NAMALWA (cell line): Measurements from ENCODE around the gene TTI1.
"Not testable (repeated sequence)": the region's sequence is repeated elsewhere in the genome, so short reads cannot be mapped to it uniquely, and the experiment has no call there.

Source experiments
- DNase-seq: peaks from one replicate; pipeline ENCODE4 v3.0.0-alpha.2; 2015; ENCODE audit warnings: low spot score

Gene TTI1

GRCh38 chr20:37968841-37969401, 64.3 kb downstream of the TTI1 start:
- DNase-seq = no peak

- not testable (repeated sequence) for DNase-seq
These were observed 69.8 kb downstream of the TTI1 start for GRCh38 chr20:37963483-37963882.

- no peak for DNase-seq
These were observed 72.2 kb downstream of the TTI1 start for GRCh38 chr20:37961066-37961465.

- DNase-seq = no peak
These were observed 74.3 kb downstream of the TTI1 start for GRCh38 chr20:37958856-37959520.

- DNase-seq = no peak
These were observed 77.1 kb downstream of the TTI1 start for GRCh38 chr20:37956107-37956585.

GRCh38 chr20:37955511-37955910, 77.7 kb downstream of the TTI1 start:
- DNase-seq = no peak

GRCh38 chr20:37954626-37955025, 78.6 kb downstream of the TTI1 start:
- no peak for DNase-seq

GRCh38 chr20:37954190-37954589, 79.1 kb downstream of the TTI1 start:
- no peak for DNase-seq

- no peak for DNase-seq
These were observed 84.3 kb downstream of the TTI1 start for GRCh38 chr20:37948956-37949355.

GRCh38 chr20:37947943-37948342, 85.3 kb downstream of the TTI1 start:
- no peak for DNase-seq

- no peak for DNase-seq
These were observed 86.3 kb downstream of the TTI1 start for GRCh38 chr20:37946946-37947345.

GRCh38 chr20:37945091-37945547, 88.1 kb downstream of the TTI1 start:
- no peak for DNase-seq

GRCh38 chr20:37944456-37944981, 88.7 kb downstream of the TTI1 start:
- DNase-seq = no peak

GRCh38 chr20:37943501-37944455, 89.5 kb downstream of the TTI1 start:
- no peak for DNase-seq

- no peak for DNase-seq
These were observed 90.2 kb downstream of the TTI1 start for GRCh38 chr20:37943033-37943432.

- DNase-seq = no peak
These were observed 91.3 kb downstream of the TTI1 start for GRCh38 chr20:37941992-37942391.

- DNase-seq = peak; percentile 13
These were observed 91.9 kb downstream of the TTI1 start for GRCh38 chr20:37941332-37941731.

GRCh38 chr20:37940858-37941257, 92.4 kb downstream of the TTI1 start:
- DNase-seq = no peak

- no peak for DNase-seq
These were observed 93.3 kb downstream of the TTI1 start for GRCh38 chr20:37939701-37940560.

GRCh38 chr20:37938954-37939353, 94.3 kb downstream of the TTI1 start:
- DNase-seq = no peak

GRCh38 chr20:37938181-37938750, 95.0 kb downstream of the TTI1 start:
- no peak for DNase-seq
